Measurements from ENCODE around the gene PLA2G2C.

- TF ChIP-seq REST (IDR thresholded peaks at IDR 0.05; ENCODE audit: insufficient read depth in 1 of 2, low read depth in 2 of 2, low read length in 2 of 2) (no peak), POLR2AphosphoS5 (IDR thresholded peaks at IDR 0.05; ENCODE audit: low read depth, low read length) (no peak), SIN3A (IDR thresholded peaks at IDR 0.05; ENCODE audit: borderline replicate concordance, insufficient read depth, low read length) (no peak), TAF1 (IDR thresholded peaks at IDR 0.05; ENCODE audit: borderline replicate concordance, insufficient read depth, low read length) (no peak), FOXP2 (optimal IDR thresholded peaks at IDR 0.05; ENCODE audit: borderline replicate concordance, extremely low read depth, extremely low read length, insufficient read depth) (no peak)
Observed at GRCh38 chr1:20199403-20199802, 13.1 kb upstream of the PLA2G2C start.
